Gastroesophageal sphincter (tissue), 4 donors: ENCODE results near the gene PRXL2B. TPM values are rescaled to one million over a fixed set of nuclear protein-coding genes. Genes with fewer than 3 reads are reported as not detected.

Experiments
- ATAC-seq: fragments of 150-250 bp; one replicate; pipeline ENCODE4 v1.9.1; 2016; ENCODE audit warnings: mild to moderate bottlenecking, moderate library complexity
- H3K27ac ChIP-seq, 4 donors: fragments of 200-600 bp; sonication (generic) in 3 of 4; 1 replicate in 3 of 4; 2 replicates in 1 of 4; pipeline ENCODE4 v1.5.1; 2016 to 2019
- H3K27me3 ChIP-seq: fragments of 200-600 bp; sonication (generic); one replicate; pipeline ENCODE4 v1.5.1; 2019
- H3K36me3 ChIP-seq, 2 donors: fragments of 200-600 bp; sonication (generic); one replicate each; pipeline ENCODE4 v1.5.1; 2019; ENCODE audit warnings: control low read depth in 1 of 2
- H3K4me1 ChIP-seq, 3 donors: fragments of 200-600 bp; sonication (generic); 1 replicate in 2 of 3; 2 replicates in 1 of 3; pipeline ENCODE4 v1.5.1; 2016 to 2019; ENCODE audit warnings: control low read depth in 2 of 3
- H3K4me3 ChIP-seq, 2 donors: fragments of 200-600 bp; sonication (generic); one replicate each; pipeline ENCODE4 v1.5.1; 2019; ENCODE audit warnings: mild to moderate bottlenecking in 1 of 2, moderate library complexity in 1 of 2
- H3K9me3 ChIP-seq, 3 donors: fragments of 200-600 bp; sonication (generic); one replicate each; pipeline ENCODE4 v1.5.1; 2017 to 2019; ENCODE audit warnings: control low read depth in 2 of 3
- EP300 ChIP-seq: sonication (generic); formaldehyde crosslinking; IDR thresholded peaks from one replicate; pipeline ENCODE4 v1.6.1; 2017; ENCODE audit warnings: antibody characterized with exemption, mild to moderate bottlenecking
- POLR2A ChIP-seq, 2 donors: fragments of 450-650 bp; IDR thresholded peaks; one replicate each; pipeline ENCODE4 v1.6.1; 2017; ENCODE audit warnings: antibody characterized with exemption in 2 of 2, mild to moderate bottlenecking in 2 of 2, moderate library complexity in 1 of 2
- POLR2AphosphoS5 ChIP-seq: sonication (generic); formaldehyde crosslinking; IDR thresholded peaks from one replicate; pipeline ENCODE4 v1.6.1; 2017; ENCODE audit warnings: antibody characterized with exemption
- WGBS, 2 donors: methylation state at CpG; one replicate each; pipeline ENCODE4 v1.1.5; 2018; ENCODE audit warnings: low coverage in 1 of 2; 5-methylcytosine and 5-hydroxymethylcytosine counted together
- total RNA-seq, 4 donors: library from RNA; depleted of rRNA; stranded (reverse); fragments of >200 nt; gene quantifications; one replicate each; pipeline ENCODE4 v1.1.0, GENCODE V29; 2016
- TF ChIP-seq, protein P1 (sequence below), 4 experiments: fragments of 200-600 bp in 2 of 4; fragments of 450-650 bp in 2 of 4; sonication (generic) in 1 of 4; IDR thresholded peaks; one replicate each; pipeline ENCODE4 v1.5.1; 2017 to 2019; ENCODE audit warnings: antibody characterized with exemption in 4 of 4, mild to moderate bottlenecking in 2 of 4, moderate library complexity in 2 of 4

The PRXL2B gene
- total RNA-seq, 4 donors from 2014 or later, result 6.5 to 24.1 (median 14.0) TPM

DNA sequence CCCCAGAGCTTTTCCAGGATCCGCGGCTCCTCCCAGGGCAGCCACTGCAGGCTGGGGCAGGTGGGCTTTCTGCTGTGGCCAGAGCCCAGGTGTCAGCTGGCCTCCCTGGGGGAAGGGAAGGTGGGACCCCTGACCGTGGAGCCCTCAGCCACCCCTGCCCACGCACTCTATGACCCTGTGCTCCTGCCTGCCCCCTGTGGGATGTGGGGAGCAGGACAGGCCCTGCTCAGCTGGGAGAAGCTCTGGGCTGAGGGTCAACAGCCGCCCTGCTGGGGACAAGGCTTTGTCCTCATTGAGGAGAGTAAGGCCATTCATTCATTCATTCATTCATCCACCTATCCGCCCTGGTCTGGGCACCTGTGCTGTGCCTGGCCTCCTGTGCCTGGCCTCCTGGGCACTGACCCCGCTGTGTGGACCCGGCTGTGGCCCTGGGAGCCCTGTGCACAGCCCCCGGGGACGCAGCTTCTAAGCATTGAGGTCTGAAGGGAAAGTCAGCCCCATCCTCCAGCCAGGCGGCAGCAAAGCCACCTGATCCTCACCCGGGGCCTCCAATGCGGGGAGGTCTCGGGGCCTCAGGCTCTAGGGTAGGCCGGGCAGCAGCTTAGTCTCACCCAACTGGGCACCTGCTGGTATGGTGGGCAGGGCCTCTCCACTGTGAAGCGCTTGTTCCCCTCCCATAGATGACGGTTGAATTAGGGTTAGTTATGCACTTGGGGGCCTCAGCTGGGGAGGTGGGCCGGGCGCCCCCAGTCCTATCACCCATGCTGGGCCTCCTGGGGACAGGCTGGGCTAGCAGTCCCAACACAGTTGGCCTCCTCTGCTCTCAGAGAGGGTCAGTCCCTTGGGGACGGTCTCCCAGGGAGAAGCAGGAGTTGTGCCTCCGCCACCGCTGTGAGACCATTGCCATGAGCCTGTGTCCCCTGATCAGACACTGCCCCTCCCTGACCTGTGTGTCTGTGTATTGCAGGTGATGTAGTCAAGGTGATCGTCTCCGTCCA lies 24.4 kb upstream of the PRXL2B start:
- Histone ChIP-seq H3K27ac (no peak overlapping the region), H3K36me3 (peaks cover 0 to 58% of the 10 kb centered on the region in 2 donors), H3K4me1 (peaks cover 0 to 36% (median 6%) of the 10 kb centered on the region in 3 donors), H3K9me3 (no peaks in the 10 kb centered on the region), H3K27me3 (peaks cover 25% of the 10 kb centered on the region), H3K4me3 (no peak overlapping the region)
- ATAC-seq, result no peak
- 100% methylated on average over 2 of the region's 24 CpGs; no CpG with 5 or more reads in 1 of the 2 donors for WGBS, 2 donors
- no peak for TF ChIP-seq EP300
- TF ChIP-seq, protein P1, sequence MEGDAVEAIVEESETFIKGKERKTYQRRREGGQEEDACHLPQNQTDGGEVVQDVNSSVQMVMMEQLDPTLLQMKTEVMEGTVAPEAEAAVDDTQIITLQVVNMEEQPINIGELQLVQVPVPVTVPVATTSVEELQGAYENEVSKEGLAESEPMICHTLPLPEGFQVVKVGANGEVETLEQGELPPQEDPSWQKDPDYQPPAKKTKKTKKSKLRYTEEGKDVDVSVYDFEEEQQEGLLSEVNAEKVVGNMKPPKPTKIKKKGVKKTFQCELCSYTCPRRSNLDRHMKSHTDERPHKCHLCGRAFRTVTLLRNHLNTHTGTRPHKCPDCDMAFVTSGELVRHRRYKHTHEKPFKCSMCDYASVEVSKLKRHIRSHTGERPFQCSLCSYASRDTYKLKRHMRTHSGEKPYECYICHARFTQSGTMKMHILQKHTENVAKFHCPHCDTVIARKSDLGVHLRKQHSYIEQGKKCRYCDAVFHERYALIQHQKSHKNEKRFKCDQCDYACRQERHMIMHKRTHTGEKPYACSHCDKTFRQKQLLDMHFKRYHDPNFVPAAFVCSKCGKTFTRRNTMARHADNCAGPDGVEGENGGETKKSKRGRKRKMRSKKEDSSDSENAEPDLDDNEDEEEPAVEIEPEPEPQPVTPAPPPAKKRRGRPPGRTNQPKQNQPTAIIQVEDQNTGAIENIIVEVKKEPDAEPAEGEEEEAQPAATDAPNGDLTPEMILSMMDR (IDR thresholded peaks at IDR 0.05), result peak in 1 of 4 experiments; percentile 28

DNA sequence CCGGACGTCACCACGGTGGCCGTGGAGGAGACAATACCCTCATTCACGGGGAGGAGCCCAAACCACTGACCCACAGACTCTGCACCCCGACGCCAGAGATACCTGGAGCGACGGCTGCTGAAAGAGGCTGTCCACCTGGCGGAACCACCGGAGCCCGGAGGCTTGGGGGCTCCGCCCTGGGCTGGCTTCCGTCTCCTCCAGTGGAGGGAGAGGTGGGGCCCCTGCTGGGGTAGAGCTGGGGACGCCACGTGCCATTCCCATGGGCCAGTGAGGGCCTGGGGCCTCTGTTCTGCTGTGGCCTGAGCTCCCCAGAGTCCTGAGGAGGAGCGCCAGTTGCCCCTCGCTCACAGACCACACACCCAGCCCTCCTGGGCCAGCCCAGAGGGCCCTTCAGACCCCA lies 23.4 kb upstream of the PRXL2B start:
- no CpG with 5 or more reads among the region's 18 CpGs for WGBS, 2 donors
- peaks cover 0 to 26% (median 0%) of the 10 kb centered on the region in 3 donors for H3K4me1 ChIP-seq
- peaks cover 0 to 55% of the 10 kb centered on the region in 2 donors for H3K36me3 ChIP-seq
- no peak overlapping the region for H3K4me3 ChIP-seq
- no peaks in the 10 kb centered on the region for H3K9me3 ChIP-seq
- no peak overlapping the region for H3K27ac ChIP-seq
- TF ChIP-seq EP300, result no peak
- TF ChIP-seq, protein P1 (IDR thresholded peaks at IDR 0.05), result no peak
- no peak for TF ChIP-seq POLR2A (IDR thresholded peaks at IDR 0.05)
- TF ChIP-seq POLR2AphosphoS5, result no peak
- H3K27me3 ChIP-seq, result peaks cover 31% of the 10 kb centered on the region
- no peak for ATAC-seq

DNA sequence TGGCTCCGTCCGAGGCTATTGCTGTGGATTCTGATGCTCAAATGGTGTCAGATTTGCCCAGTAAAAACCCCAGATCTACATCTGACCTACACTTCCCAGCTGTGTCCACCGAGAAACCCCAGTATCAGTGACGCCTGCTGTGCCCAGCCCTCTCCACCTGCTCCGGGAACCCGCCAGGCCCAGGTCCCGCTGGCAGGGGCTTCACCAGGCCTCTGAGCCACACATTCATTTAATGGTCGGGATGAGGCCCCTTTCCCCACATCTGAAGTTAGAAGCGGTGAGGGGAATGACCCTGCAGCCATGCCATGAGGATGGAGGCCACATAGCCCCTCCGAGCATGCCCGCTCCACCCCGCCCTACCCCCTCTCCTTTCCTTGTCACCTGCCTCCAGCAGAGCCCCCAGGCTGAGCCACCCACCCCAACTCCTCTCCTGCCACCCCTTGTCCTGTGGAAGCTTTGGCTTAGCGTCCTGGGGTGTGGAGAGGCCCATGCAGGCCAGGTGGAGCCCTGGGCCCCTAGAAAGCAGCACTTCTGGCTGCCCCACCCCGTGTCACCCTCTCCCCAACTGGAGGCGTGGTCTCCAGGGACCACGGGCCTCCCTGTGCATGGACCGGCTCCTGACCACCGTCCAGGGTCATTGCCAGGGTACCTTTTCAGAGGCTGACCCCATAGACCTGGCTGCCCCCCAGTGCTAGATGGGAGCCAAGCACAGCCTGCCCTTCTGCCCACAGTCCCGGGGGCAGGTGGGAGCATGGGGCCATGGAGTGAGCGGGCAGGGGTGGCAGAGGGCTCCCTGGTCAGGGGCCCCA lies 22.4 kb upstream of the PRXL2B start:
- H3K4me3 ChIP-seq, result no peak overlapping the region
- no peaks in the 10 kb centered on the region for H3K9me3 ChIP-seq
- H3K27me3 ChIP-seq, result peaks cover 35% of the 10 kb centered on the region
- H3K36me3 ChIP-seq, result peaks cover 0 to 45% of the 10 kb centered on the region in 2 donors
- ATAC-seq, result no peak
- H3K27ac ChIP-seq, result no peak overlapping the region
- peaks cover 0 to 16% (median 0%) of the 10 kb centered on the region in 3 donors for H3K4me1 ChIP-seq
- 72% methylated on average over 11 of the region's 20 CpGs; no CpG with 5 or more reads in 1 of the 2 donors for WGBS, 2 donors
- no peak for TF ChIP-seq POLR2A (IDR thresholded peaks at IDR 0.05)
- TF ChIP-seq POLR2AphosphoS5, result no peak
- no peak for TF ChIP-seq EP300
- TF ChIP-seq, protein P1 (IDR thresholded peaks at IDR 0.05), result no peak

DNA sequence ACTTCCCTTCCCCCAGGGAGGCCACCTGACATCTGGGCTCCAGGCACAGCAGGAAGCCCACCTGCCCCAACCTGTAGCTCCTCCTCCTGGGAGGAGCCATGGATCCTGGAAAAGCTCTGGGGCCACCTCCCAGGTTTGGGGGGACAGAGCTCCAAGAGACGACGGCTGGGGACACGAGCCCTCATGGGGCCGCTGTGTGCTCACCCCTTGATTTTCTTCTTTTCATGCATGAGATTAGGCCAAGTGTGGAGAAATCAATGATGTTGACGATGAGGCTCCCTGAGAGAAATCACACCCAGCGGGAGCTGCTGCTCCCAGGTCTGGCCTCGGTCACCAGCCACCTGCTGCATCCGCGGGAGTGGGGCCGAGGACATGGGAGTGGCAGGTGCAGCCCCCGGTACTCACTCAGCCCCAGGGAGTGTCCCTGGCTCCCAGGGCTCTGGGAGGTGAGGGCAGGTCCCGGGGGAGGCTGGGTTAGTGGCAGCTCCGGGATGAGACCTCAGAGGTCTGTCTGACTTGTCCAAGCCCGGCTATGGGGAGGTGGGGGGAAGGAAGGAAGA lies 21.7 kb upstream of the PRXL2B start:
- TF ChIP-seq POLR2AphosphoS5 (no peak), EP300 (no peak), POLR2A (IDR thresholded peaks at IDR 0.05) (no peak)
- TF ChIP-seq, protein P1 (IDR thresholded peaks at IDR 0.05), result no peak
- Histone ChIP-seq H3K27me3 (peaks cover 35% of the 10 kb centered on the region), H3K4me3 (no peak overlapping the region), H3K27ac (no peak overlapping the region), H3K36me3 (peaks cover 0 to 38% of the 10 kb centered on the region in 2 donors), H3K4me1 (peaks cover 0 to 9% (median 0%) of the 10 kb centered on the region in 3 donors), H3K9me3 (no peaks in the 10 kb centered on the region)
- ATAC-seq, result no peak
- 59% methylated on average over 4 of the region's 14 CpGs; no CpG with 5 or more reads in 1 of the 2 donors for WGBS, 2 donors
